Measurements from ENCODE around the gene RANGRF.

- TF ChIP-seq, protein P1, sequence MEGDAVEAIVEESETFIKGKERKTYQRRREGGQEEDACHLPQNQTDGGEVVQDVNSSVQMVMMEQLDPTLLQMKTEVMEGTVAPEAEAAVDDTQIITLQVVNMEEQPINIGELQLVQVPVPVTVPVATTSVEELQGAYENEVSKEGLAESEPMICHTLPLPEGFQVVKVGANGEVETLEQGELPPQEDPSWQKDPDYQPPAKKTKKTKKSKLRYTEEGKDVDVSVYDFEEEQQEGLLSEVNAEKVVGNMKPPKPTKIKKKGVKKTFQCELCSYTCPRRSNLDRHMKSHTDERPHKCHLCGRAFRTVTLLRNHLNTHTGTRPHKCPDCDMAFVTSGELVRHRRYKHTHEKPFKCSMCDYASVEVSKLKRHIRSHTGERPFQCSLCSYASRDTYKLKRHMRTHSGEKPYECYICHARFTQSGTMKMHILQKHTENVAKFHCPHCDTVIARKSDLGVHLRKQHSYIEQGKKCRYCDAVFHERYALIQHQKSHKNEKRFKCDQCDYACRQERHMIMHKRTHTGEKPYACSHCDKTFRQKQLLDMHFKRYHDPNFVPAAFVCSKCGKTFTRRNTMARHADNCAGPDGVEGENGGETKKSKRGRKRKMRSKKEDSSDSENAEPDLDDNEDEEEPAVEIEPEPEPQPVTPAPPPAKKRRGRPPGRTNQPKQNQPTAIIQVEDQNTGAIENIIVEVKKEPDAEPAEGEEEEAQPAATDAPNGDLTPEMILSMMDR (IDR thresholded peaks at IDR 0.05; ENCODE audit: low read depth, low read length, poor library complexity, severe bottlenecking): no peak
- no peak for TF ChIP-seq EZH2phosphoT487 (IDR thresholded peaks at IDR 0.05; ENCODE audit: borderline replicate concordance, low read length)
Measured at GRCh38 chr17:8311131-8311790, 22.8 kb downstream of the RANGRF start.
